GM11168 (cell line): Measurements from ENCODE around the gene GLTP.
"Not testable (repeated sequence)": the region's sequence is repeated elsewhere in the genome, so short reads cannot be mapped to it uniquely, and the experiment has no call there.

ENCODE experiments used
- in situ Hi-C: fragments of 300-500 bp; cut with MboI; formaldehyde crosslinking; loops from one replicate; pipeline ENCODE4 v1.12.0; 2022; ENCODE audit warnings: low sequenced_read_pairs; ENCODE audit not compliant: unreplicated experiment

The GLTP gene

DNA sequence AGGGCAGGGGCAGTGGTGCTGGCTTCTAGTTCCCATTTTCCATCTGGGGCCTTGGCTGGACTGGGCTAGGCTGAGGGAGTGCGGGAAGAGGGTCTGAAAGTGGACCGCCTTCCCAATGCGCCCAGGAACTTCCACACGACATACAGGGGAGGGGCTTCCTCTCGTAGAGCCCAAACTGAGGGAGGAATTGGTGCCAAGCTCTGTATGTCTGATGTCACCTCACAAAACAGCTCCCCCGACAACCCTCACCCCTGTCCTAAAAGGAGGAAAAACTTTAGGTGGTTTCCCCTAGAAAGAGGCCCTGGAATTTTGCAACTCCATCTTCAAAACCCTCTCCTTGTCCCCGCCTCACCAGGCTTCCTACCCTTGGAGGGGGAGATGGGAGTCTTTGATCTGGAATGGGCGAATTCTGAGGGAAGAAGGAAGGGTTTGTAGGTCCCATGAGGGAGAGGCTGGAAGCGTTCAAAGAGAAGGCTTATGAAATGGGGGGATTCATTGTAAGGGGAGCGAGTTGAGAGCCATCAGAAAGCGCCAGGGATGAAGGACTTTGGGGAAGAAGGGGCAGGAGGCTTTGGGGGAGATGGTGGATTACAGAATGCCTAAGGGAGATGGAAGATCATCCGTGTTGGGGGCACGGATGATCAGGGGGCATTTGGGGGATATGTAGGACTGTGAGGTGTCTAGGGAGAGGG, 844 bp downstream of the GLTP start:
- in situ Hi-C loops: no loop called here

DNA sequence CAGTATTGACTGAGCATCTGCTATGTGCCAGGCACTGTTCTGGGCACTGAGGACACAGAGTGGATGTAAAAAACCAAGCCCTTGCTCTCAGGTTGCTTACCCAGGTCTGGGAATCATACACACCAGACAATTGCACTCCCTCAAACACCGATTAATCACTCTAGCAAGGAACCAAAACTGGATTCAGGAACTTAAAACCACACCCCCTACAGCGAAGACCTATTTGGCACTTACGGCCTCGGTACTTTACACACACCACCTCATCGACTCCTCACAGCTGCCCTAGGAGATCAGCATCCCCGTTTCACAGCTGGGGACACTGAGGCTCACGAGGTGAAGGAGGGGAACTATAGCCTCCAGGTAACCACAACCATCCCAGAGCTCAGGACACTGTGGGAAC, 1.6 kb downstream of the GLTP start:
- in situ Hi-C loops: no loop called here

DNA sequence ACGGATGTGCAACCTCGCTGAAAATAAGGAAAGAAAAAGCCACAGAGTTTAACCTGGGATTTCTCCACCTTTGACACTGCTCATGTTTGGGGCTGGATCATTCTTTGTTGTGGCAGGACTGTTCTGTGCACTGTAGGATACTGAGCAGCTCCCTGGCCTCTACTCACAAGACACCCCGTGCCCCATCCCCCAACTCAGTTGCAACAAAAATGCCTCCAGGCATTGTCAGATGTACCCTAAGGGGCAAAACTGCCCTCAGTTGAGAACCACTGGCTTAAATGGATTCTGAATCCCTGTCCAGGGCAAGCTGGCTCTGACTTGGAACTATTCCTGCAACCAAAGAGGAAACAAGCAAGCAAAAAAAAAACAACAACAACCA, 2.1 kb downstream of the GLTP start:
- in situ Hi-C loops: no loop called here

DNA sequence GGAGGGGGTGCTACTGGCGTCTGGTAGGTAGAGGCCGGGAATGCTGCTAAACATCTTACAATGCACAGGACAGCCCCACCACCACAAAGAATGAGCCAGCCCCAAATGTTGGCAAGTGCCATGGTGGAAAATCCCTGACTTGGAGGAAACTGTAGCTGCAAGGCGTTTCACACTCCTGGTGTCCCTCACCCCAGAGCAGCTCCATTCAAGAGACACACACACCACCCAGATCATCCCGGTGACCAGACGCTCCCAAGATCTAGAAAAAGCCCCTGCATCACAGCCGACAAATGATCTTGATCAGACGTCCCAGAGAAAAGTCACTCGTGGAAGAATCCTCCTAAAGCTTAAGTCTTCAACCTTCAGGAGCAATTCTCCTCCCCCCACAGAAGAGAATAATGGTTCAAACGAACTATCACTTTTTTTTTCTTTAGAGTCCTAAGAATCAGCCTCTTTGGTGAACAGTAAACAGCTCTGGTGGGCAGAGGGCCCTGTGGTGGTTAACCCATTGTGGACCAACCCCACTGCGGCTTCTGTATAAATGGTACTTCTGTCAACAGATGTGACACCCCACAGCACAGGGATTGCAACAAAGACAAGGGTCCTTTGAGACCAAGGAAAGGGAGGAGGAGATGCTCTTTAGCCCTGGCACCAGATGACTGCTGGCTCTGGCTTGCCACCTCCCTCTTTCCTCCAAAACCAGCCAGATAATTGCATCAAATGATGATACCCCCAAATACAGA, 2.7 kb downstream of the GLTP start:
- in situ Hi-C loops: no loop called here

DNA sequence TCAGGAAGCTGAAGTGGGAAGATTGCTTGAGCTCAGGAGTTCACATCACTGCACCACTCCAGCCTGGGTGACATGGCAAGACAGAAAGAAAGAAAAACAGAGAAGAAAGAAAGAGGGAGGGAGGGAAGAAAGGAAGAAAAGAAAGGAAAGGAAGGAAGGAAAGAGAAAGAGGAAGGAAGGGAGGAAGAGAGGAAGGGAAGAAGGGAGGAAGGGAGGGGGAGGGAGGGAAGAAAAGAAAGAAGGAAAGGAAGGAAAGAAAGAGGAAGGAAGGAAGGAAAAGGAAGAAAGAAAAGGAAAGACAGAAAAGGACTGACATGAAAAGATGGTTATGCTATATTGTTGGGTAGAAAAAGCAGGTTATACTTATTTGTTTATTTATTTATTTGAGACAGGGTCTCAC, 3.9 kb downstream of the GLTP start:
- in situ Hi-C loops: no loop called here

DNA sequence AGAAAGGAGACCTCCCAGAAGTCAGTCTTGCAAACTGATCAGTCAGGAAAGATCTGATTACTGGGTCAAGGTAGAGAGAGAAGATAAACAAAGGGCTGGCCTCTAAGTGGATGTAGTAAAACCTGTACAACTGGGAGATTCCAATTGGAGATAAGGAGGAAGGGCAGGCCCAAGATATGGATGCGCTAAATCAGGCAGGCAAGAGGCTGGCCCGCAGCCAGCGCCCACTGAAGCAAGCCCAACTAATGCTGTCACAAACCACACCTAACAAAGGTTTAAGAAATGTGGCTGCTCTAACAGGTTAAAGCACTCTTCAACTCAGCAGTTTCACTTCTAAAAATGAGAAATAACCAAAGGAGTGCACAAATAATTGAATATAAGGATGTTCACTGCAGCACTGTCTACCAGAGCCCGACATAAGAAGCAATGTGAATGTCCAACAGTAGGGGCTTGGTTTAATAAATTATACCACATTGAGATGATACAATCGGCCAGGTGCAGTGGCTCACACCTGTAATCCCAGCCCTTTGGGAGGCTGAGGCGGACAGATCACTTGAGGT, 4.7 kb downstream of the GLTP start:
- in situ Hi-C loops: no loop called here

DNA sequence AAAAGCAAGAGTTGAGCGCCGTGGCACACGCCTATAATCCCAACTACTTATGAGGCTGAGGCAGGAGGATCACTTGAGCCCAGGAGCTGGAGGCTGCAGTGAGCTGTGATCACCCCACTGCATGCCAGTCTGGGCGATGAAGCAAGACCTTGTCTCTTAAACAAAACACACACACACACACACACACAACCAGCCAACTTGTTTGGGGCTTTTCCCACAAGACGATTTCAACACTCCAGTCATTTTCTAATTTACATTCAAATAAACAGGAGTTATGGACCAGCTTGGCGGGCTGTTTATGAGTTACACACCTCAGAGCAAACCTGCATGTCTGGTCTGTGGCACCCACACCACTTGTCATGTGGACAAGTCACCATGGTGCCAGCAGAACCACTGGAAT, 6.7 kb downstream of the GLTP start:
- in situ Hi-C loops: no loop called here

DNA sequence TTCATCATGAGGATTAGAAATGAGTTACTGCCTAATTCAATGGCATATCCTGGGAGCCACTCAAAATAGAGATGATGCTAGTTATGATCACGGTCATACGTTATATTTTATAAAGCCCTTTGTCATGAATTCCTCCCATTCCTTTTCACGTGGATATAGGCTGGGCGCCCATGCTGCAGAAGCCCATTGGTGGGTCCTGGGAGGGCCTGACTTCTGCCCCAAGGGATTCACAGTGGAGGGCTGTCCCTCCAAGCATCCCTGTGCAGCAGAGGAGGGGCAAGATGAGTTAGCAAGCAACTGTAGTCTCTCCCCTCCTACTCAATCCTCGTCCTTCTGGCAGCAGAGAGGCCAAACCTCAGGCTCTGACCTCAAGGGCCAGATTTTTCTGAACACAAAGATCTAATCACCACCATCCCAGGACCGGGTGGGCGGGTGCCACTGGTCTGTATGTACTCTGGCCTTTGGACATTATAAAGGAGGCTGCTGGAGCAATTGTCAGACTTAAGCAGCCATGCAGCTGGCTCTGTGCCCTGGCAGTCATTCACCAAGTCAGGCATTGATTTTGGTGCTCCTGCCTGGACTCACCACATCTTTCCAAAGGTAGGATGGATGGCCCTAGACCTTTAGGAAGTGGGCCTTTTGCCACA, 8.6 kb downstream of the GLTP start:
- in situ Hi-C loops: no loop called here

DNA sequence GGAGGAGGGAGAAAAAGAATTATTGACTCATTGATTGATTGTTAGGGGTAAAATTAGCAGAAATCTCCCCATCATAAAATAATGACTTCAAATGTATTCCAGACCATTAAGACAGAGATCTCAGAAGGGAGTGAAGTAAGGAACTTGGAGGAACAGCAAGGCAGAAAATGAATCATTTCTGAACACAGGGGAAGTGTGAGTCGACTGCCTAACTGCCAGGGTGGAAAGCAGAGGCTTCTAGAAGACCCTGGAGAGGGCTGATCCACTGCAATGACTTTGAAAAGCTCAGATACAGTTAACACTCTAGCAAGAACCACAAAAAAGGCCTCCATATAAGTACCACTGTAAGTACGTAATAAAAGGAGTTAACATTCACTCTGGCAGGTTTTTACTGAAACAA, 9.7 kb downstream of the GLTP start:
- in situ Hi-C loops: no loop called here

DNA sequence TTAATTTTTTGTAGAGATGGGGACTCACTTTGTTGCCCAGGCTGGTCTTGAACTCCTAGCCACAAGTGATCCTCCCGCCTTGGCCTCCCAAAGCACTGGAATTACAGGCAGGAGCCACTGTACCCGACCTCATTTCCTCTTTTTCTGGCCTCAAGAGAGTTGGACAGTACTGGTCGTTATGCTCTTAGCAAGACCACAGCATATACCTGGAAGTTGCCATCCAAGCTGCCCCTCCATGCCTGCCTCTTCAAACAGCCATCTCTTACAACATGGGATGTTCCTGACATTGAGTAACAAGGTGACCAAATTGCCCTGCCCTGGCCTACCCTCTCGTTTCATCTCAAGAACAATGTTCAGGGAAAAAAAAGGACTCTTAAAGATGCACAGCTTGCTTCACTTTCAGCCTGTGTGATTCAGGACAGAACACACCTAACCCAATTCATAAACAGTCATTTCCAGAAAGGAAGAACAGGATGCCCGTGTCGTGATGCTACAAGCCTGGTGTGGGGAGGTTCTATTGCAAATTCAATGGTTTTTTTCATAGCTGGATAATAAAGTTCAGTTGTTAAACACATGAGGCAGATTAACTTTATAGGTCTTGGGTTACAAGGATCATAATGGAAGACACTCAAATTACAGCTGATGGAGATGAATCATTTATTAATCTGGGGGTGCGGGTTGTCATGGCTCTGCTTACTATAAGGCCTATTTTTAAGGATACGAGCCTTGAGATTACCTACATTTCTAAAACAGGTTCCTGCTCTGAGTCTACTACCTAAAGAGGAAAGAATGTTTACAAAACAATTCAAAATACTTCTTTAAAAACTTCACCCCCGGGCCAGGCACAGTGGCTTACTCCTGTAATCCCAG, 11.9 kb downstream of the GLTP start:
- in situ Hi-C loops: no loop called here

DNA sequence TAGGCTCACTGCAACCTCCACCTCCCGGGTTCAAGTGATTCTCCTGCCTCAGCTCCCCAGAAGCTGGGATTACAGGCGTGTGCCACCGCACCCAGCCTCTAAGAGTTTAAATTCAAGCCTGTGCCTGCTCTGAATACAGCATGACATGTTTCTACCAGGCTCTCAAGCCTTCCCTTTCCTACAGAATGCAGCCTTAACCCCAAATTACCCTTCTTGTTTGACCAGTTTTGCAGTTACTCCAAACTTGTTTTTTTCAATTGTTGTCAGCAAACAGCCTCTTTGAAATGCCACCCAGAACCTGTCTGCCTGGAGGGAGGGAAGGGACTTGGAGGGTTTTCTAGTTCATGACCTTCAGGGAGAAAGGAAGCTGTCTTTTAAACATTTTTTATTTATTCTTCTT, 15.4 kb downstream of the GLTP start:
- in situ Hi-C loops: no loop called here

DNA sequence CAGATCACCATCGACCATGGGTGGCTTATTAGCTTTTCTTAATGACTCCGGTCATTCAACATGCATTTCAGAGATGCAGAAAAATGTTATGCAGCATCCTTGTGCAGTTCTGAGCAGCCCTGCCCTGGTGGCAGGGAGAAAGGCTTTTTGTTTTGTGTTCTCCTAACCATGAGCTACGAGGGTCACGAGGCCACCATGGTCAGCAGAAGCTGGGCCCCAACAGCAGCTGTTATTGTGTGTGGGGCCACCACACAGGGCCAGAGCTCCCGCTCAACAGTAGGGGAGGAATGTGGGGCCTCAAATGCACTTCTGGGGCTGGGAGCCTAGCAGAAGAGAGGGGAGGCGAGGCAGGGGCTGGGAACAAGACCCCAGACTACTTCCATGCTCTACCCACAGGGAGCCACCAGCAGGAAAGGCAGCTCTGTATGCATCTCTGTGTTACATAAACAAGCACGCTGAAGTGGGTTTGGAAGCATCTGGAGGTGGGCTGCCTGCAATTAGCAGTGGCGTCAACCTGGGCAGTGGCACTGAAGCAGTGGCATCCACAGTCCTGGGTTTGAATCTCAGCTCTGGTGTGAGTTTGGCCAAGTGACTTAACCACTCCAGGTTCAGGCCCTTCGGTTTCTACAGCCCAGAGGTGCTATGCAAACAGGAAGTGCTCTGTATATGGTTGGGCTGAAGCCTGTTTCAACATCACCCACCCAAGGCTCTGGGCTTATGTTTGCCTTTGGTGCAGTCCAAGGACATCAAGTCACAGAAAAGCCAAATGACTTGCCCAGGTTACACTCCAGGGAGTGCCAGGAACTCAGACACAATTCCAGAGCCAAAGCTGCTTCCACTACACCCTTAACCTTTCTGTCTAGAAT, 16.3 kb downstream of the GLTP start:
- in situ Hi-C loops: no loop called here

DNA sequence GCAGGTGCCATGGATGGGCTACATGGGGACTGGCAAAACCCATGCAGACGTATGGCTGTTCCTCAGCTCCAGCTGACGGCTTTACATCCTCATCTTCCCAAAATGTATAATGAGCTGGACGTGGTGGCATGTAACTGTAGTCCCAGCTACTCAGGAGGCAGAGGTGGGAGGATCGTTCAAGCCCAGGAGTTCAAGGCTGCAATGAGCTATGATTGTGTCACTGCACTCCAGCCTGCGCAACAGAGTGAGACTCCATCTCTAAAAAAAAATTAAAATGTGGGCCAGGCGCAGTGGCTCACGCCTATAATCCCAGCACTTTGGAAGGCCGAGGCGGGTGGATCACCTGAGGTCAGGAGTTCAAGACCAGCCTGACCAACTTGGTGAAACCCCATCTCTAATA, 17.9 kb downstream of the GLTP start:
- in situ Hi-C loops: not testable (repeated sequence)

DNA sequence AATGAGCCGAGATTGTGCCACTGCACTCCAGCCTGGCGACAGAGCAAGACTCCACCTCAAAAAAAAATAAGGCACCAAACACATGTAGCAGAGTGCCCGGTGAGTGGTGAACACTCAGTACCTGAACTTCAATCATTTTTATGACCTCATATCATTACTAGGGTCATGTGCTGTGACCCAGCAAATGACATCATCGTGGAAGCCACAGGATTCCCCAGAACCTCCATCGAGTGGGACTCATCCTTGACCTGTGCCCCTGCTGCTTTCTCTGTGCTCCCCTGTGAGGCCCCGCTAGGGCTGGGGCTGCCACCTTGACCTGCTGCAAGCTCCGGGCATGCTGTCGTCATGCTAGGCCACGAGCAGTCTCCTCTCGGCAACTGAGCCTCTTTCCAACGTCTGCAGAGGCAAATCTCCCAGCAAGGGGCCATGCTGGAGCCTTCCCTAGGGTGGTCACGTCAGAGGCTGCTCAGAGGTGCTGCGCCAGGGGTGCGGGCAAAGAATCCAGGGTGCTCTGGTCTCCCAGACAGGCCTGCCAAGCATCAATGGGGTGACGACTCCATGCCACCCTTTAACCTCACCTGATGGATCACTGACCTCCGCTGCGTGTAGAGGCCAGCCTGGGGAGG, 18.5 kb downstream of the GLTP start:
- in situ Hi-C loops: no loop called here

DNA sequence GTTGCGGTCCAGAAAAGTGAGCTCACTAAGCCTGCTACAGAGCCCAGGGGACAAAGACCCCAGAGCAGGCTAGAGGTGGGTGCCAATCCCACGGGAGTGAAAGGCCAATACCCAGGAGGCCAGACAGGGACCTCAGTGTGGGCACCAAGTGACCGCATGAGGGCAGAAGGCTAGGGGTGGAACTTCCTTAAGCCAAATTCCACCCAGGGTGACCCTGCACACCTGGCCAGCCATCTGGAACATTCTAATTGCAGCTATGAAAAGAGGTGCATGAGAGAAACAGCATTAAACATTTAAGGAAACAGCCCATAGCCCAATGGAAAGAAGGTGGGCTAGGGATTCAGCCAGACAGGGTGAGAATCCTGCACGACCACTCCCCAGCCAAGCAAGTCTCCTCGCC, 19.4 kb downstream of the GLTP start:
- in situ Hi-C loops: no loop called here

DNA sequence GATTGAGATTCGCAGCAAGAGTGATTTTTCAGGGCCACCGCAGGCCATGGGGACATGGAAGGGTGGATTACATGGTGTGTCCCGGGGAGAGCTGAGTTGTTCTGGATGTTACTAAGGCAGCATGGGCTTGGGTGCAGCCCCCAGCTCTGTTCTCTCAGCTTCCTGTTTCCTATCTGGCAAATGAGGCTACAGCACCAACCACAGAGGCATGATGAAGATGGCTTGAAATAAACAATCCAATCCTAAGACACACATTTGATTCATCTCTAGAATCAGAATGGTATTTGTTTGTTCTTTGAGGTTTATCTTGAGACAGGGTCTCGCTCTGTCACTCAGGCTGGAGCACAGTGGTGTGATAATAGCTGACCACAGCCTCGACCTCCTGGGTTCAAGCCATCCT, 21.6 kb downstream of the GLTP start:
- in situ Hi-C loops: no loop called here

DNA sequence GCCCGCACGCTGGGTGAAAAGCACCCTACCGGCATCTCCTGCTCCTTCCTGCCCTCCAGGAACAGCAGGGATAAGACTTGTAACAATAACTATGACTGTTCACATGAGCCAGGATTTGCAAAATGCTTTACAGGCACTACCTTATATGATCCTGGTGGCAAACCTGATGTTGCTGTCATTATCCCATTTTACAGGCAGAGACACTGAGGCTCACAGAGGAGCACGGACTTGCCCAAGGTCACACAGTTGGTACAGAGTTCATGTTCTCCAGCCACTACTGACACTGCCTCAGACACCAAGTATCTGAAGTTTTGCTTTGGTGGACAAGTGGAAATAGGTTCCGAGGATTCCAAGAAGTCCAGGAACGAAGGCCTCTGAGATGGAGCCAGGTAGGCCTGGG, 22.6 kb downstream of the GLTP start:
- in situ Hi-C loops: no loop called here

DNA sequence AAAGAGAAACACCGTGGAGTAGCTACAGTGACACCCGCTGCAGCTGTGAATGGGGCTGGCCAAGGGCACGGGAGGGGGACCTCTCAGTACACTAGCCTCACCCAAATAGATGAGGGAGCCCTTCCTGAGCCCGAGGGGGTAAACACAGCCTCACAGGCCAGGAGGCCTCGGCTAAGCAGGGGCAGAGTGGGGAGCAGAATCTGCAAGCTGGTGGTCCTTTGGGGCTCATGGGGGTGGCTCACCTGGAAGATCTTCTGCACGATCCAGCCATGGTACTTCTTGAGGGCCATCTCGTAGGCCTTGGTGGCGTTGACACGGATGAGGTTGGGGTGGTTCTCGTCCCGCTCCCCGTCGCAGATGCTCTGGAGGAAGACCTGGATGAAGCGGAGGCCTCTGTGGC, 25.0 kb downstream of the GLTP start:
- in situ Hi-C loops: no loop called here

DNA sequence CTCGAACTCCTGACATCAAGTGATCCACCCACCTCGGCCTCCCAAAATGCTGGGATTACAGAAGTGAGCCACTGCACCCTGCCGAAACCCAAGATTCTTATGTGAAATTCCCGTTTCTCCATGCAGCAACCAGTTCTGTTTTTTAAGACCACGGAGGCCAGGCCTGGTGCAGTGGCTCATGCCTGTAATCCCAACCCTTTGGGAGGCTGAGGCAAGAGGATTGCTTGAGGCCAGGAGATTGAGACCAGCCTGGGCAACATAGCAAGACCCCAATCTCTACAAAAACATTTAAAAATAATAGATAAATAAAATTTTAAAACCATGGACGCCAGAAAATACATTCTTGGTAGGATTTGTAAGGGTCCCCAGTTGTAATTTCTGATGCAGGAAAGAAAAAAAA, 29.8 kb downstream of the GLTP start:
- in situ Hi-C loops: not testable (repeated sequence)
